ENCODE measurements around the gene TUBB2B.

TUBB2B gene

GRCh38 chr6:3232017-3232945 is 4.8 kb upstream of the TUBB2B start:
- no peak for DNase-seq

- DNase-seq = peak; percentile 81
Measured at GRCh38 chr6:3231247-3232016, 4.0 kb upstream of the TUBB2B start.

GRCh38 chr6:3230900-3231246 is 3.4 kb upstream of the TUBB2B start:
- DNase-seq = no peak

GRCh38 chr6:3230256-3230882 is 2.9 kb upstream of the TUBB2B start:
- DNase-seq = no peak

GRCh38 chr6:3229566-3230178 is 2.2 kb upstream of the TUBB2B start:
- DNase-seq = no peak

GRCh38 chr6:3228771-3229565 is 1.5 kb upstream of the TUBB2B start:
- DNase-seq = no peak

GRCh38 chr6:3228046-3228671 is 706 bp upstream of the TUBB2B start:
- DNase-seq = no peak

- peak; percentile 71 for DNase-seq
Measured at GRCh38 chr6:3226481-3227362, 731 bp downstream of the TUBB2B start.

GRCh38 chr6:3226042-3226441 is 1.4 kb downstream of the TUBB2B start:
- no peak for DNase-seq

GRCh38 chr6:3222506-3223038 is 4.9 kb downstream of the TUBB2B start:
- no peak for DNase-seq

- no peak for DNase-seq
Measured at GRCh38 chr6:3221578-3221977, 5.9 kb downstream of the TUBB2B start.

GRCh38 chr6:3220366-3220765 is 7.1 kb downstream of the TUBB2B start:
- DNase-seq = no peak

GRCh38 chr6:3218266-3218665 is 9.2 kb downstream of the TUBB2B start:
- no peak for DNase-seq

- no peak for DNase-seq
Measured at GRCh38 chr6:3217286-3217685, 10.2 kb downstream of the TUBB2B start.

- DNase-seq = no peak
Measured at GRCh38 chr6:3214898-3215297, 12.6 kb downstream of the TUBB2B start.

- DNase-seq = no peak
Measured at GRCh38 chr6:3213334-3213695, 14.1 kb downstream of the TUBB2B start.

- no peak for DNase-seq
Measured at GRCh38 chr6:3212261-3212660, 15.2 kb downstream of the TUBB2B start.

- no peak for DNase-seq
Measured at GRCh38 chr6:3211681-3212080, 15.8 kb downstream of the TUBB2B start.

GRCh38 chr6:3210024-3210610 is 17.3 kb downstream of the TUBB2B start:
- DNase-seq = no peak
